B cell (primary cell): ENCODE data around the gene LARGE1. TPM values are rescaled to one million over a fixed set of nuclear protein-coding genes. Genes with fewer than 3 reads are reported as not detected.

Source experiments
- ATAC-seq: fragments of 200-7000 bp; cut with Tn5 transposase; one replicate; pipeline ENCODE4 v1.10.0; 2021; ENCODE audit warnings: low read depth, mild to moderate bottlenecking, moderate number of reproducible peaks, moderate library complexity
- CTCF ChIA-PET: fragments of 350-600 bp; sonication (Branson Sonifier 250); formaldehyde crosslinking; loops from one replicate; lab custom pipeline; 2021; ENCODE audit warnings: antibody characterized with exemption, inconsistent platforms; lab: Charles Lee
- POLR2A ChIA-PET: fragments of 350-600 bp; sonication (Branson Sonifier 250); formaldehyde crosslinking; loops from one replicate; lab custom pipeline; 2021; ENCODE audit warnings: antibody characterized with exemption; lab: Charles Lee
- DNase-seq: peaks from one replicate; pipeline ENCODE4 v3.0.0; 2013
- H2AFZ ChIP-seq: 2 replicates; pipeline ENCODE4 v1.6.1; 2012; ENCODE audit warnings: mild to moderate bottlenecking, low read depth, low read length; ENCODE audit not compliant: insufficient read depth, poor library complexity, severe bottlenecking
- H3K27ac ChIP-seq, 2 donors: 1 replicate in 1 of 2; 2 replicates in 1 of 2; pipeline ENCODE4 v1.5.1; 2012 to 2013; ENCODE audit warnings: low read length in 2 of 2, mild to moderate bottlenecking in 2 of 2, moderate library complexity in 1 of 2
- H3K27me3 ChIP-seq, 4 experiments: fragments of 200-600 bp in 1 of 4; sonication (generic) in 1 of 4; replicated peaks in 1 of 4; 1 replicate in 2 of 4; 2 replicates in 2 of 4; pipeline versions ENCODE4 v1.6.1 to v1.7.0; 2013 to 2016; ENCODE audit warnings: low read length in 3 of 4, mild to moderate bottlenecking in 2 of 4, mixed read lengths in 1 of 4, moderate library complexity in 1 of 4; ENCODE audit not compliant: insufficient read depth in 4 of 4, control insufficient read depth in 3 of 4; ENCODE audit errors: control extremely low read depth in 1 of 4
- H3K36me3 ChIP-seq, 2 experiments: replicated peaks in 1 of 2; 1 replicate in 1 of 2; 2 replicates in 1 of 2; pipeline versions ENCODE4 v1.6.1 to v1.7.1; 2013; ENCODE audit warnings: low read length in 1 of 2; ENCODE audit not compliant: insufficient read depth in 2 of 2, control insufficient read depth in 1 of 2; ENCODE audit errors: control extremely low read depth in 1 of 2, extremely low read depth in 1 of 2
- H3K4me1 ChIP-seq, 2 donors: fragments of 200-600 bp in 1 of 2; sonication (generic) in 1 of 2; 1 replicate in 1 of 2; 2 replicates in 1 of 2; pipeline versions ENCODE4 v1.5.1 to v1.6.1; 2013 to 2017; ENCODE audit warnings: low read length in 2 of 2; ENCODE audit not compliant: control insufficient read depth in 2 of 2, insufficient read depth in 2 of 2
- H3K4me2 ChIP-seq: replicated peaks from 2 replicates; pipeline ENCODE3; 2012; ENCODE audit warnings: mild to moderate bottlenecking, low read depth, low read length; ENCODE audit not compliant: poor library complexity, severe bottlenecking
- H3K4me3 ChIP-seq, 5 experiments: fragments of 200-600 bp in 1 of 5; sonication (generic) in 1 of 5; 1 replicate in 3 of 5; 2 replicates in 2 of 5; pipeline versions ENCODE4 v1.5.1 to v1.7.0; 2011 to 2016; ENCODE audit warnings: low read length in 4 of 5, mild to moderate bottlenecking in 4 of 5, low read depth in 2 of 5, control low read depth in 1 of 5, moderate library complexity in 1 of 5; ENCODE audit not compliant: insufficient read depth in 1 of 5; ENCODE audit errors: control extremely low read depth in 1 of 5, extremely low read depth in 1 of 5
- H3K79me2 ChIP-seq: fragments of 200-600 bp; sonication (generic); one replicate; pipeline ENCODE4 v1.6.0; 2016; ENCODE audit warnings: low read length; ENCODE audit not compliant: control insufficient read depth, insufficient read depth
- H3K9ac ChIP-seq: fragments of 200-600 bp; sonication (generic); 2 replicates; pipeline ENCODE4 v1.6.1; 2017; ENCODE audit warnings: mild to moderate bottlenecking, low read length, moderate library complexity
- H3K9me3 ChIP-seq, 3 donors: one replicate each; pipeline versions ENCODE4 v1.6.1 to v1.7.1; 2013; ENCODE audit warnings: low read length in 2 of 3; ENCODE audit not compliant: control insufficient read depth in 2 of 3, insufficient read depth in 1 of 3; ENCODE audit errors: control extremely low read depth in 1 of 3
- H4K20me1 ChIP-seq: 2 replicates; pipeline ENCODE4 v1.6.0; 2012; ENCODE audit warnings: mild to moderate bottlenecking, low read length; ENCODE audit not compliant: insufficient read depth, control insufficient read depth, poor library complexity, severe bottlenecking
- H3K27ac Mint-ChIP-seq: one replicate; pipeline ENCODE4 v1.8.0; 2021; ENCODE audit warnings: mixed read lengths
- H3K27me3 Mint-ChIP-seq: one replicate; pipeline ENCODE4 v1.8.0; 2021; ENCODE audit warnings: mixed read lengths
- H3K4me1 Mint-ChIP-seq: one replicate; pipeline ENCODE4 v1.8.0; 2021; ENCODE audit warnings: mixed read lengths
- H3K4me3 Mint-ChIP-seq: one replicate; pipeline ENCODE4 v1.8.0; 2021; ENCODE audit warnings: mixed read lengths
- H3K9me3 Mint-ChIP-seq: one replicate; pipeline ENCODE4 v1.8.0; 2022; ENCODE audit warnings: mixed read lengths; ENCODE audit not compliant: insufficient read depth
- CTCF ChIP-seq: fragments of 200-600 bp; IDR thresholded peaks from one replicate; pipeline ENCODE4 v1.8.0; 2022; ENCODE audit warnings: antibody characterized with exemption, mild to moderate bottlenecking
- EZH2 ChIP-seq: IDR thresholded peaks from 2 replicates; pipeline ENCODE4 v1.6.1; 2012; ENCODE audit warnings: borderline replicate concordance, low read depth, mild to moderate bottlenecking, moderate library complexity, low read length; ENCODE audit not compliant: insufficient read depth, poor library complexity, severe bottlenecking
- WGBS: methylation state at CpG from one replicate; pipeline ENCODE4 v1.1.5; 2013; ENCODE audit warnings: missing lambda C conversion rate; ENCODE audit not compliant: insufficient coverage; 5-methylcytosine and 5-hydroxymethylcytosine counted together
- intact Hi-C: fragments of 100-400 bp; cut with micrococcal nuclease; formaldehyde crosslinking; loops from one replicate; pipeline ENCODE4 v1.10.0; 2022
- polyA plus RNA-seq: library from polyadenylated mRNA; depleted of rRNA; stranded (reverse); fragments of >200 nt; gene quantifications from 2 replicates; pipeline ENCODE4 v1.2.3, GENCODE V29; 2012
- total RNA-seq, 2 donors: library from RNA; stranded (reverse); fragments of 120-200 nt in 1 of 2; gene quantifications; 1 replicate in 1 of 2; 2 replicates in 1 of 2; pipeline versions ENCODE4 v1.2.3 to v1.2.4, GENCODE V29; 2013 to 2022

Gene LARGE1
- total and polyA plus RNA-seq, 2 donors (not counting 1 experiment from before 2014, with no cell fraction given), result 20.7 to 82.0 TPM

- no peak overlapping the region for H3K27ac Mint-ChIP-seq
These were observed 26.2 kb downstream of the LARGE1 start for GRCh38 chr22:33894036-33894435.

DNA sequence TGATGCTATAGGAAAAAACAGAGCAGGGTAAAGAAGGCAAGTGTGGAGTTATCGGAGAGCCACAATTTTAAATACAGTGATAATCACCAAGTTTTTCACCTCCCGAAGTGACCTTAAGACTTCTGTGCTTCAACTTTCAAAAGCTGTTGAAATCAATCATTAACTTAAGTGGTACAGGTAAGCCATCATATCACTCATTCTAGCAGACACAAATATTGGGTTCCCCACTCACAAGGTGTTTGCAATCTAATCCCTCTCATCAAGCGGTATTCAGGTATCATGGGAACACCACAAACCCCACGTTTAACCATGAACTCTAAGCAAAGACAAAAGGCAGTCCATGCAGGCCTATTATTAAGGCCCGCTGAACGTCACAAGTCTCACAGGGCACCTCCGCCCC lies 26.8 kb downstream of the LARGE1 start:
- no peak overlapping the region for H3K27ac Mint-ChIP-seq
- Histone ChIP-seq H3K4me3 (no peak overlapping the region), H3K27me3 (no peaks in the 10 kb centered on the region), H4K20me1 (peaks cover 71% of the 10 kb centered on the region), H3K9ac (no peak overlapping the region), H3K79me2 (peaks cover 92% of the 10 kb centered on the region), H3K4me2 (no peak overlapping the region), H3K36me3 (peaks cover 0 to 2% of the 10 kb centered on the region in 2 experiments), H2AFZ (no peak overlapping the region), H3K9me3 (peaks cover 0 to 9% (median 8%) of the 10 kb centered on the region in 3 donors), H3K4me1 (peaks cover 50 to 51% of the 10 kb centered on the region in 2 donors), H3K27ac (no peak overlapping the region)
- DNase-seq (no peak), ATAC-seq (no peak)
- H3K4me1 Mint-ChIP-seq, result peaks cover 87% of the 10 kb centered on the region
- no peak overlapping the region for H3K4me3 Mint-ChIP-seq
- H3K9me3 Mint-ChIP-seq, result no peaks in the 10 kb centered on the region
- no peaks in the 10 kb centered on the region for H3K27me3 Mint-ChIP-seq
- no peak for TF ChIP-seq CTCF
- no peak for TF ChIP-seq EZH2
- ChIA-PET CTCF (no interaction called here), POLR2A (no interaction called here)
- intact Hi-C loops, result no loop called here
- WGBS, result 100% methylated on average over 4 of the region's 7 CpGs

More at GRCh38 chr22:33894036-33894435, 26.2 kb downstream of the LARGE1 start:
- no peak overlapping the region for H3K27ac ChIP-seq
- H3K4me2 ChIP-seq, result no peak overlapping the region
- H3K9ac ChIP-seq, result no peak overlapping the region
- no peak overlapping the region for H3K4me3 ChIP-seq
- TF ChIP-seq CTCF, result no peak
- no peak for TF ChIP-seq EZH2
- H3K4me1 Mint-ChIP-seq, result peaks cover 88% of the 10 kb centered on the region
- H2AFZ ChIP-seq, result no peak overlapping the region
- CTCF ChIA-PET, result no interaction called here
- H3K9me3 ChIP-seq, result peaks cover 0 to 9% (median 8%) of the 10 kb centered on the region in 3 donors
- DNase-seq (no peak), ATAC-seq (no peak)
- no peak overlapping the region for H3K4me3 Mint-ChIP-seq
- H3K36me3 ChIP-seq, result peaks cover 0 to 2% of the 10 kb centered on the region in 2 experiments
- POLR2A ChIA-PET, result no interaction called here
- intact Hi-C loops, result no loop called here
- no peaks in the 10 kb centered on the region for H3K27me3 Mint-ChIP-seq
- H3K79me2 ChIP-seq, result peaks cover 95% of the 10 kb centered on the region
- H3K9me3 Mint-ChIP-seq, result no peaks in the 10 kb centered on the region
- H4K20me1 ChIP-seq, result peaks cover 73% of the 10 kb centered on the region
- H3K4me1 ChIP-seq, result peaks cover 45 to 46% of the 10 kb centered on the region in 2 donors
- no peaks in the 10 kb centered on the region for H3K27me3 ChIP-seq
